Gastrocnemius medialis (tissue), 4 donors: ENCODE measurements around the gene RASA3.

Source experiments
- POLR2A ChIP-seq, 2 donors: fragments of 450-650 bp; IDR thresholded peaks; one replicate each; pipeline ENCODE4 v1.6.1; 2017; ENCODE audit warnings: antibody characterized with exemption in 2 of 2, mild to moderate bottlenecking in 2 of 2, moderate library complexity in 2 of 2
- TF ChIP-seq, protein P1 (sequence below), 5 experiments: fragments of 450-650 bp in 3 of 5; fragments of 200-600 bp in 2 of 5; sonication (generic) in 2 of 5; IDR thresholded peaks in 4 of 5; conservative IDR thresholded peaks in 1 of 5; 1 replicate in 4 of 5; 2 replicates in 1 of 5; pipeline ENCODE4 v1.5.1; 2016 to 2019; ENCODE audit warnings: antibody characterized with exemption in 5 of 5, mild to moderate bottlenecking in 3 of 5, moderate library complexity in 3 of 5

DNA sequence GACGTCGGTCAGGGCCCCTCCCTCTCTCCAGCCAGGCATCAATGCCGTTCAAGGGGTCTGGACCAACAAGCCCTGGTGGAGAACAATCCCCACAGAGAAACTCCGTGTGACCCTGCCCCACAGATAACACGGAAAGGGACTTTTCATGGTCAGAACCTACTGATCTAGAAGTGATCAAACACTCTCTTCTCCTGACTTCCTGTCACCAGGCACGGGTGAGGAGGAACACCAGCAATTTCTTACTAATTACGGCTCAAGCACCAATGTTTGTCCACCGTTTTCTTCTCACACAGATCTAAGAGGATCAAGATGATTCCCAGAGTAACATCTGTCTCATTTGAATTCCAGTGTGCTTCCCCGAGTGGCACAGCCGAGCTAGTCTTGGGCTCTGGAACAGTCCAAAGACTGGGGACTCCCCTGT, 11.8 kb downstream of the RASA3 start:
- no peak for TF ChIP-seq POLR2A (IDR thresholded peaks at IDR 0.05)
- TF ChIP-seq, protein P1, sequence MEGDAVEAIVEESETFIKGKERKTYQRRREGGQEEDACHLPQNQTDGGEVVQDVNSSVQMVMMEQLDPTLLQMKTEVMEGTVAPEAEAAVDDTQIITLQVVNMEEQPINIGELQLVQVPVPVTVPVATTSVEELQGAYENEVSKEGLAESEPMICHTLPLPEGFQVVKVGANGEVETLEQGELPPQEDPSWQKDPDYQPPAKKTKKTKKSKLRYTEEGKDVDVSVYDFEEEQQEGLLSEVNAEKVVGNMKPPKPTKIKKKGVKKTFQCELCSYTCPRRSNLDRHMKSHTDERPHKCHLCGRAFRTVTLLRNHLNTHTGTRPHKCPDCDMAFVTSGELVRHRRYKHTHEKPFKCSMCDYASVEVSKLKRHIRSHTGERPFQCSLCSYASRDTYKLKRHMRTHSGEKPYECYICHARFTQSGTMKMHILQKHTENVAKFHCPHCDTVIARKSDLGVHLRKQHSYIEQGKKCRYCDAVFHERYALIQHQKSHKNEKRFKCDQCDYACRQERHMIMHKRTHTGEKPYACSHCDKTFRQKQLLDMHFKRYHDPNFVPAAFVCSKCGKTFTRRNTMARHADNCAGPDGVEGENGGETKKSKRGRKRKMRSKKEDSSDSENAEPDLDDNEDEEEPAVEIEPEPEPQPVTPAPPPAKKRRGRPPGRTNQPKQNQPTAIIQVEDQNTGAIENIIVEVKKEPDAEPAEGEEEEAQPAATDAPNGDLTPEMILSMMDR (IDR thresholded peaks at IDR 0.05 in 4 of 5, conservative IDR thresholded peaks at IDR 0.05 in 1 of 5) = no peak
